Measurements from ENCODE around the gene ALDH1B1.

DNA sequence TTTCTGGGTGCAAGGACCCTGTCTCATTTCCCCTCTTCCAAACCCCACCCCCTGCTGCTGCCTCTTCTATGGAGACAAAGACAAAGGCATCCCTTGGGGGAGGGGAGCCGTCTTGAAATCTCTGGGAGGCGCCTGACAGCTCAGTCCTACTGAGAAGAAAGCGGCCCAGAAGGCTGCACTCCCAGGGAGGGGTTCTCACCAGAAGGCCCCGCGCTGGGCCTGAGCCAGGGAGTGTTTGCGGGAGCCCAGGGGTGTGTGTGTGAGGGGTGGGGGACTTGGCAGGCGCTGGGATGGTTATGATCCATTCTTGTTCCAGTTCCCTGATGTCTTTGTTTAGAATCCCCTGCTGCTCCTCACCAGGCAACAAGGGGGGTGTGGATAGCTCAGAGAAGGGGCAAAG is 45.7 kb upstream of the ALDH1B1 start:
- TF ChIP-seq SP1 (IDR thresholded peaks at IDR 0.05) (no peak), NFRKB (IDR thresholded peaks at IDR 0.05) (no peak), ZNF384 (IDR thresholded peaks at IDR 0.05) (no peak), CTBP1 (IDR thresholded peaks at IDR 0.05; ENCODE audit: borderline replicate concordance) (no peak), FOXM1 (IDR thresholded peaks at IDR 0.05; ENCODE audit: borderline replicate concordance) (no peak), ELF4 (IDR thresholded peaks at IDR 0.05) (no peak), SUZ12 (IDR thresholded peaks at IDR 0.05) (no peak), TARDBP (IDR thresholded peaks at IDR 0.05) (no peak)
